C4-2B (cell line): ENCODE data around the gene ZBP1.

Source experiments
- CTCF ChIP-seq: fragments of 450-650 bp; conservative IDR thresholded peaks from 2 replicates; pipeline ENCODE4 v1.5.1; 2017; ENCODE audit warnings: mild to moderate bottlenecking
- ZFX ChIP-seq: fragments of 450-650 bp; IDR thresholded peaks from 2 replicates; pipeline ENCODE4 v1.6.1; 2017

GRCh38 chr20:57630061-57630460, 9.8 kb upstream of the ZBP1 start:
- TF ChIP-seq CTCF: no peak
- TF ChIP-seq ZFX: no peak
